Epidermal melanocyte (primary cell): ENCODE data around the gene PRDM16.

Source experiments
- DNase-seq: peaks from one replicate; pipeline ENCODE4 v3.0.0; 2011; ENCODE audit warnings: low spot score; ENCODE audit not compliant: insufficient read length

Gene PRDM16

GRCh38 chr1:3483801-3484444 is 414.9 kb downstream of the PRDM16 start:
- peak; percentile 63 for DNase-seq

GRCh38 chr1:3485016-3485415 is 416.0 kb downstream of the PRDM16 start:
- DNase-seq, result no peak
